HepG2 (cell line): ENCODE results near the gene ARIH2. TPM values are rescaled to one million over a fixed set of nuclear protein-coding genes. Genes with fewer than 3 reads are reported as not detected.
A peak's percentile ranks its signal among the peaks of the same experiment; 100 is the strongest.

Source experiments
- CHCHD3 ChIP-seq: sonication (generic); formaldehyde crosslinking; IDR thresholded peaks from 2 replicates; pipeline ENCODE4 v1.8.0; 2022; ENCODE audit warnings: mild to moderate bottlenecking, missing genetic modification reagents, moderate library complexity
- ESRRA ChIP-seq: sonication (generic); formaldehyde crosslinking; IDR thresholded peaks from 2 replicates; pipeline ENCODE4 v1.5.1; 2020; ENCODE audit warnings: mild to moderate bottlenecking, low read depth, missing genetic modification reagents
- FOXA1 ChIP-seq, 2 experiments: fragments of 450-650 bp in 1 of 2; sonication (generic) in 1 of 2; formaldehyde crosslinking in 1 of 2; IDR thresholded peaks; 2 replicates each; pipeline versions ENCODE4 v1.4.0 to v1.6.1; 2016 to 2020; ENCODE audit warnings: missing genetic modification reagents in 1 of 2
- KDM3A ChIP-seq: IDR thresholded peaks from 2 replicates; pipeline ENCODE4 v1.6.1; 2018; ENCODE audit warnings: low read depth, missing compliant biosample characterization
- MYNN ChIP-seq: sonication (generic); formaldehyde crosslinking; IDR thresholded peaks from 2 replicates; pipeline ENCODE4 v1.4.0; 2020; ENCODE audit warnings: mild to moderate bottlenecking, low read depth, missing genetic modification reagents
- PHF8 ChIP-seq: sonication (generic); formaldehyde crosslinking; IDR thresholded peaks from 2 replicates; pipeline ENCODE4 v1.5.0; 2020; ENCODE audit warnings: missing genetic modification reagents
- RXRA ChIP-seq: sonication (generic); formaldehyde crosslinking; IDR thresholded peaks from 2 replicates; pipeline ENCODE4 v1.5.1; 2020; ENCODE audit warnings: missing genetic modification reagents
- SCMH1 ChIP-seq: sonication (generic); formaldehyde crosslinking; IDR thresholded peaks from 2 replicates; pipeline ENCODE4 v1.9.0; 2021; ENCODE audit warnings: missing genetic modification reagents, mild to moderate bottlenecking, borderline replicate concordance
- ZBTB1 ChIP-seq: sonication (generic); formaldehyde crosslinking; IDR thresholded peaks from 2 replicates; pipeline ENCODE4 v1.4.0; 2020; ENCODE audit warnings: missing genetic modification reagents, borderline replicate concordance
- ZBTB43 ChIP-seq: sonication (generic); formaldehyde crosslinking; conservative IDR thresholded peaks from 2 replicates; pipeline ENCODE4 v1.4.0; 2020; ENCODE audit warnings: missing genetic modification reagents
- ZFX ChIP-seq: sonication (generic); formaldehyde crosslinking; IDR thresholded peaks from 2 replicates; pipeline ENCODE4 v1.4.0; 2020; ENCODE audit warnings: mild to moderate bottlenecking, low read depth, missing genetic modification reagents, moderate library complexity
- ZFYVE20 ChIP-seq: sonication (generic); formaldehyde crosslinking; IDR thresholded peaks from 2 replicates; pipeline ENCODE4 v1.8.0; 2023; ENCODE audit warnings: low read depth, mild to moderate bottlenecking, moderate library complexity, missing genetic modification reagents, borderline replicate concordance
- ZKSCAN5 ChIP-seq: sonication (generic); formaldehyde crosslinking; IDR thresholded peaks from 2 replicates; pipeline ENCODE4 v1.5.1; 2020; ENCODE audit warnings: mild to moderate bottlenecking, missing genetic modification reagents
- ZNF318 ChIP-seq: sonication (generic); formaldehyde crosslinking; IDR thresholded peaks from 2 replicates; pipeline ENCODE4 v1.4.0; 2020; ENCODE audit warnings: mild to moderate bottlenecking, missing genetic modification reagents
- ZNF574 ChIP-seq: sonication (generic); formaldehyde crosslinking; IDR thresholded peaks from 2 replicates; pipeline ENCODE4 v1.4.0; 2020; ENCODE audit warnings: missing genetic modification reagents
- ZSCAN20 ChIP-seq: sonication (generic); formaldehyde crosslinking; IDR thresholded peaks from 2 replicates; pipeline ENCODE4 v1.4.0; 2020; ENCODE audit warnings: missing genetic modification reagents, mild to moderate bottlenecking, borderline replicate concordance
- polyA plus RNA-seq, 8 experiments: library from polyadenylated mRNA; depleted of rRNA in 3 of 8; stranded (reverse) in 7 of 8; unstranded in 1 of 8; fragments of >200 nt; fragmentation: Illumina TruSeq in 4 of 8; extraction: Trizol in 4 of 8; gene quantifications; 2 replicates each; pipeline versions ENCODE4 v1.2.1 to v1.2.3, GENCODE V29; 2011 to 2016; ENCODE audit warnings: low read depth in 4 of 8, missing spikeins in 1 of 8, mixed read lengths in 1 of 8; ENCODE audit not compliant: insufficient read depth in 1 of 8
- total RNA-seq, 5 experiments: library from RNA; depleted of rRNA; stranded (reverse); fragments of >200 nt; fragmentation: Illumina TruSeq; extraction: Trizol; gene quantifications; 2 replicates each; pipeline ENCODE4 v1.2.3, GENCODE V29; 2016; ENCODE audit warnings: low read depth in 1 of 5

ARIH2 gene
- total and polyA plus RNA-seq, 2 of the 13 experiments (the other 11 are each of a cell fraction or from before 2014, with no cell fraction given) = 64.8 to 83.3 TPM

GRCh38 chr3:49007068-49007770, 88.6 kb downstream of the ARIH2 start, which contains the start of gene WDR6 (continued):
- TF ChIP-seq ZNF318 (CRISPR knock-in tag) (no peak), RXRA (CRISPR knock-in tag) (peak; percentile 78), ZFX (peak; percentile 78), ZKSCAN5 (CRISPR knock-in tag) (no peak), FOXA1 (IDR thresholded peaks at IDR 0.05) (no peak), FOXA1 (CRISPR knock-in tag; IDR thresholded peaks at IDR 0.05) (no peak), CHCHD3 (CRISPR knock-in tag) (no peak), KDM3A (CRISPR knock-in tag) (no peak), MYNN (no peak), PHF8 (CRISPR knock-in tag) (peak; percentile 80), SCMH1 (CRISPR knock-in tag) (no peak), ZBTB43 (CRISPR knock-in tag) (no peak), ESRRA (CRISPR knock-in tag) (peak; percentile 38), ZNF574 (CRISPR knock-in tag) (peak; percentile 59), ZBTB1 (CRISPR knock-in tag) (0 out of 2 replicates have a peak, but pooled peaks have one; percentile 21), ZFYVE20 (CRISPR knock-in tag) (no peak), ZSCAN20 (CRISPR knock-in tag) (no peak; the same call in 1 of the 2 replicates)
